GM12878 (cell line): Measurements from ENCODE around the gene ABCB8. TPM values are rescaled to one million over a fixed set of nuclear protein-coding genes. Genes with fewer than 3 reads are reported as not detected.
A peak's percentile ranks its signal among the peaks of the same experiment; 100 is the strongest.

ENCODE experiments used
- BCL11A ChIP-seq: IDR thresholded peaks from 2 replicates; pipeline ENCODE4 v1.6.1; 2011; ENCODE audit warnings: low read depth, low read length
- BCL3 ChIP-seq: IDR thresholded peaks from 2 replicates; pipeline ENCODE4 v1.6.1; 2011; ENCODE audit warnings: borderline replicate concordance, low read depth, mild to moderate bottlenecking, moderate library complexity, low read length; ENCODE audit not compliant: insufficient read depth, poor library complexity, severe bottlenecking
- BHLHE40 ChIP-seq, 2 experiments: fragments of 450-650 bp in 1 of 2; IDR thresholded peaks; 2 replicates each; pipeline ENCODE4 v1.6.1; 2011 to 2017; ENCODE audit warnings: low read depth in 2 of 2, borderline replicate concordance in 1 of 2, improper control_type of control experiment in 1 of 2, low read length in 1 of 2, mild to moderate bottlenecking in 1 of 2
- CBX5 ChIP-seq: sonication (generic); IDR thresholded peaks from 2 replicates; pipeline ENCODE4 v1.6.1; 2016; ENCODE audit warnings: low read depth, moderate library complexity, mild to moderate bottlenecking, inconsistent platforms
- EZH2 ChIP-seq: IDR thresholded peaks from 2 replicates; pipeline ENCODE4 v1.6.1; 2012; ENCODE audit warnings: low read depth, mild to moderate bottlenecking, control low read depth, inconsistent platforms, low read length, borderline replicate concordance; ENCODE audit not compliant: control insufficient read depth
- FOXM1 ChIP-seq: IDR thresholded peaks from 2 replicates; pipeline ENCODE4 v1.6.1; 2012; ENCODE audit warnings: low read depth, mild to moderate bottlenecking, inconsistent platforms, low read length, moderate library complexity
- IRF3 ChIP-seq: fragments of 450-650 bp; IDR thresholded peaks from 2 replicates; pipeline ENCODE4 v1.6.1; 2014; ENCODE audit warnings: mild to moderate bottlenecking
- IRF4 ChIP-seq: IDR thresholded peaks from 2 replicates; pipeline ENCODE4 v1.6.1; 2011; ENCODE audit warnings: low read depth, low read length
- KDM1A ChIP-seq: fragments of 200-600 bp; sonication (generic); IDR thresholded peaks from 2 replicates; pipeline ENCODE4 v1.6.1; 2016; ENCODE audit warnings: borderline replicate concordance
- LARP7 ChIP-seq: fragments of 450-650 bp; IDR thresholded peaks from 2 replicates; pipeline ENCODE4 v1.6.1; 2017; ENCODE audit warnings: mild to moderate bottlenecking
- PAX5 ChIP-seq: IDR thresholded peaks from 2 replicates; pipeline ENCODE4 v1.6.1; 2011; ENCODE audit warnings: low read depth, low read length, borderline replicate concordance
- POLR2A ChIP-seq: IDR thresholded peaks from 2 replicates; pipeline ENCODE4 v1.6.1; 2011; ENCODE audit warnings: low read depth, mild to moderate bottlenecking, low read length
- RUNX3 ChIP-seq: IDR thresholded peaks from 2 replicates; pipeline ENCODE4 v1.6.1; 2012; ENCODE audit warnings: low read length, inconsistent platforms
- SIX5 ChIP-seq: IDR thresholded peaks from 2 replicates; pipeline ENCODE4 v1.6.1; 2011; ENCODE audit warnings: mild to moderate bottlenecking, low read depth, low read length, moderate library complexity; ENCODE audit not compliant: severe bottlenecking
- SMARCA5 ChIP-seq: fragments of 450-650 bp; IDR thresholded peaks from 2 replicates; pipeline ENCODE4 v1.6.1; 2017; ENCODE audit warnings: mild to moderate bottlenecking
- SMC3 ChIP-seq: IDR thresholded peaks from 2 replicates; pipeline ENCODE4 v1.6.1; 2011; ENCODE audit warnings: low read length, improper control_type of control experiment, borderline replicate concordance
- TAF1 ChIP-seq: IDR thresholded peaks from 2 replicates; pipeline ENCODE4 v1.6.1; 2011; ENCODE audit warnings: mild to moderate bottlenecking, low read depth, low read length, borderline replicate concordance
- ZNF274 ChIP-seq: IDR thresholded peaks from one replicate; pipeline ENCODE4 v1.8.0; 2011; ENCODE audit not compliant: insufficient read length, insufficient read depth
- polyA plus RNA-seq, 11 experiments: library from polyadenylated mRNA; depleted of rRNA in 4 of 11; unstranded in 6 of 11; stranded (reverse) in 5 of 11; fragments of >200 nt; fragmentation: Nextera tagmentation in 4 of 11; fragmentation: Illumina TruSeq in 1 of 11; extraction: Ambion mirVana in 4 of 11; extraction: Trizol in 1 of 11; gene quantifications; 1 replicate in 1 of 11; 2 replicates in 10 of 11; pipeline versions ENCODE4 v1.2.1 to v1.2.3, GENCODE V29; 2011 to 2016; ENCODE audit warnings: inconsistent platforms in 2 of 11, missing spikeins in 2 of 11, low read depth in 1 of 11
- total RNA-seq, 4 experiments: library from RNA; depleted of rRNA in 3 of 4; stranded (reverse); fragments of >200 nt in 3 of 4; fragmentation: Illumina TruSeq in 1 of 4; extraction: Trizol in 1 of 4; gene quantifications; 2 replicates each; pipeline versions ENCODE4 v1.2.1 to v1.2.3, GENCODE V29; 2013 to 2021
- TF ChIP-seq, protein P1 (sequence below), 3 experiments: IDR thresholded peaks in 2 of 3; conservative IDR thresholded peaks in 1 of 3; 2 replicates each; pipeline ENCODE4 v1.5.1; 2011; ENCODE audit warnings: low read depth in 3 of 3, low read length in 3 of 3, mild to moderate bottlenecking in 3 of 3, control low read depth in 2 of 3, moderate library complexity in 2 of 3, inconsistent platforms in 1 of 3, mixed read lengths in 1 of 3; ENCODE audit not compliant: control insufficient read depth in 2 of 3, insufficient read depth in 1 of 3; ENCODE audit errors: extremely low read depth in 1 of 3
- TF ChIP-seq, protein P2 (sequence below): fragments of 450-650 bp; IDR thresholded peaks from 2 replicates; pipeline ENCODE4 v1.6.1; 2016; ENCODE audit warnings: mild to moderate bottlenecking, moderate library complexity, borderline replicate concordance
- TF ChIP-seq, protein P3 (sequence below): IDR thresholded peaks from 2 replicates; pipeline ENCODE4 v1.6.1; 2011; ENCODE audit warnings: borderline replicate concordance, low read depth, mild to moderate bottlenecking, moderate library complexity, mixed read lengths, low read length; ENCODE audit not compliant: insufficient read depth; ENCODE audit errors: extremely low read length

ABCB8 gene
- total and polyA plus RNA-seq, 10 of the 15 experiments (the other 5 are each of a cell fraction or from before 2014, with no cell fraction given): 0.77 to 34.8 (median 18.9) TPM

GRCh38 chr7:151013733-151014497 is 14.3 kb upstream of the ABCB8 start (continued):
- TF ChIP-seq IRF3: no peak
- TF ChIP-seq, protein P1, sequence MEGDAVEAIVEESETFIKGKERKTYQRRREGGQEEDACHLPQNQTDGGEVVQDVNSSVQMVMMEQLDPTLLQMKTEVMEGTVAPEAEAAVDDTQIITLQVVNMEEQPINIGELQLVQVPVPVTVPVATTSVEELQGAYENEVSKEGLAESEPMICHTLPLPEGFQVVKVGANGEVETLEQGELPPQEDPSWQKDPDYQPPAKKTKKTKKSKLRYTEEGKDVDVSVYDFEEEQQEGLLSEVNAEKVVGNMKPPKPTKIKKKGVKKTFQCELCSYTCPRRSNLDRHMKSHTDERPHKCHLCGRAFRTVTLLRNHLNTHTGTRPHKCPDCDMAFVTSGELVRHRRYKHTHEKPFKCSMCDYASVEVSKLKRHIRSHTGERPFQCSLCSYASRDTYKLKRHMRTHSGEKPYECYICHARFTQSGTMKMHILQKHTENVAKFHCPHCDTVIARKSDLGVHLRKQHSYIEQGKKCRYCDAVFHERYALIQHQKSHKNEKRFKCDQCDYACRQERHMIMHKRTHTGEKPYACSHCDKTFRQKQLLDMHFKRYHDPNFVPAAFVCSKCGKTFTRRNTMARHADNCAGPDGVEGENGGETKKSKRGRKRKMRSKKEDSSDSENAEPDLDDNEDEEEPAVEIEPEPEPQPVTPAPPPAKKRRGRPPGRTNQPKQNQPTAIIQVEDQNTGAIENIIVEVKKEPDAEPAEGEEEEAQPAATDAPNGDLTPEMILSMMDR (IDR thresholded peaks at IDR 0.05 in 2 of 3, conservative IDR thresholded peaks at IDR 0.05 in 1 of 3; ENCODE audit: control insufficient read depth in 2 of 3, extremely low read depth in 1 of 3, insufficient read depth in 1 of 3, low read depth in 3 of 3, low read length in 3 of 3): peak in 1 of 3 experiments; percentile 13; a peak in 1 of 6 replicates
- peak; percentile 72 for TF ChIP-seq POLR2A
- TF ChIP-seq TAF1: no peak
- no peak for TF ChIP-seq BCL3
- TF ChIP-seq IRF4: no peak
- TF ChIP-seq BHLHE40 (IDR thresholded peaks at IDR 0.05; ENCODE audit: borderline replicate concordance in 1 of 2, low read depth in 2 of 2, low read length in 1 of 2): peak; percentile 28 to 78; a peak in 3 of 4 replicates
- peak; percentile 32; the same call in 1 of the 2 replicates for TF ChIP-seq RUNX3
- TF ChIP-seq FOXM1: no peak
- no peak for TF ChIP-seq BCL11A
- no peak for TF ChIP-seq SMC3
- TF ChIP-seq LARP7: peak; percentile 62; the same call in 1 of the 2 replicates
- no peak for TF ChIP-seq KDM1A
- no peak for TF ChIP-seq SIX5
- no peak for TF ChIP-seq PAX5
- no peak for TF ChIP-seq CBX5
- TF ChIP-seq ZNF274: no peak
- TF ChIP-seq EZH2: no peak
- no peak for TF ChIP-seq SMARCA5
- TF ChIP-seq, protein P2, sequence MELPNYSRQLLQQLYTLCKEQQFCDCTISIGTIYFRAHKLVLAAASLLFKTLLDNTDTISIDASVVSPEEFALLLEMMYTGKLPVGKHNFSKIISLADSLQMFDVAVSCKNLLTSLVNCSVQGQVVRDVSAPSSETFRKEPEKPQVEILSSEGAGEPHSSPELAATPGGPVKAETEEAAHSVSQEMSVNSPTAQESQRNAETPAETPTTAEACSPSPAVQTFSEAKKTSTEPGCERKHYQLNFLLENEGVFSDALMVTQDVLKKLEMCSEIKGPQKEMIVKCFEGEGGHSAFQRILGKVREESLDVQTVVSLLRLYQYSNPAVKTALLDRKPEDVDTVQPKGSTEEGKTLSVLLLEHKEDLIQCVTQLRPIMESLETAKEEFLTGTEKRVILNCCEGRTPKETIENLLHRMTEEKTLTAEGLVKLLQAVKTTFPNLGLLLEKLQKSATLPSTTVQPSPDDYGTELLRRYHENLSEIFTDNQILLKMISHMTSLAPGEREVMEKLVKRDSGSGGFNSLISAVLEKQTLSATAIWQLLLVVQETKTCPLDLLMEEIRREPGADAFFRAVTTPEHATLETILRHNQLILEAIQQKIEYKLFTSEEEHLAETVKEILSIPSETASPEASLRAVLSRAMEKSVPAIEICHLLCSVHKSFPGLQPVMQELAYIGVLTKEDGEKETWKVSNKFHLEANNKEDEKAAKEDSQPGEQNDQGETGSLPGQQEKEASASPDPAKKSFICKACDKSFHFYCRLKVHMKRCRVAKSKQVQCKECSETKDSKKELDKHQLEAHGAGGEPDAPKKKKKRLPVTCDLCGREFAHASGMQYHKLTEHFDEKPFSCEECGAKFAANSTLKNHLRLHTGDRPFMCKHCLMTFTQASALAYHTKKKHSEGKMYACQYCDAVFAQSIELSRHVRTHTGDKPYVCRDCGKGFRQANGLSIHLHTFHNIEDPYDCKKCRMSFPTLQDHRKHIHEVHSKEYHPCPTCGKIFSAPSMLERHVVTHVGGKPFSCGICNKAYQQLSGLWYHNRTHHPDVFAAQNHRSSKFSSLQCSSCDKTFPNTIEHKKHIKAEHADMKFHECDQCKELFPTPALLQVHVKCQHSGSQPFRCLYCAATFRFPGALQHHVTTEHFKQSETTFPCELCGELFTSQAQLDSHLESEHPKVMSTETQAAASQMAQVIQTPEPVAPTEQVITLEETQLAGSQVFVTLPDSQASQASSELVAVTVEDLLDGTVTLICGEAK: no peak
- TF ChIP-seq, protein P3, sequence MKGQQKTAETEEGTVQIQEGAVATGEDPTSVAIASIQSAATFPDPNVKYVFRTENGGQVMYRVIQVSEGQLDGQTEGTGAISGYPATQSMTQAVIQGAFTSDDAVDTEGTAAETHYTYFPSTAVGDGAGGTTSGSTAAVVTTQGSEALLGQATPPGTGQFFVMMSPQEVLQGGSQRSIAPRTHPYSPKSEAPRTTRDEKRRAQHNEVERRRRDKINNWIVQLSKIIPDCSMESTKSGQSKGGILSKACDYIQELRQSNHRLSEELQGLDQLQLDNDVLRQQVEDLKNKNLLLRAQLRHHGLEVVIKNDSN: peak; percentile 30
